Gastrocnemius medialis (tissue), 4 donors: ENCODE results near the gene MAG.

Experiments used
- POLR2A ChIP-seq, 2 donors: fragments of 450-650 bp; IDR thresholded peaks; one replicate each; pipeline ENCODE4 v1.6.1; 2017; ENCODE audit warnings: antibody characterized with exemption in 2 of 2, mild to moderate bottlenecking in 2 of 2, moderate library complexity in 2 of 2
- TF ChIP-seq, protein P1 (sequence below), 5 experiments: fragments of 450-650 bp in 3 of 5; fragments of 200-600 bp in 2 of 5; sonication (generic) in 2 of 5; IDR thresholded peaks in 4 of 5; conservative IDR thresholded peaks in 1 of 5; 1 replicate in 4 of 5; 2 replicates in 1 of 5; pipeline ENCODE4 v1.5.1; 2016 to 2019; ENCODE audit warnings: antibody characterized with exemption in 5 of 5, mild to moderate bottlenecking in 3 of 5, moderate library complexity in 3 of 5

DNA sequence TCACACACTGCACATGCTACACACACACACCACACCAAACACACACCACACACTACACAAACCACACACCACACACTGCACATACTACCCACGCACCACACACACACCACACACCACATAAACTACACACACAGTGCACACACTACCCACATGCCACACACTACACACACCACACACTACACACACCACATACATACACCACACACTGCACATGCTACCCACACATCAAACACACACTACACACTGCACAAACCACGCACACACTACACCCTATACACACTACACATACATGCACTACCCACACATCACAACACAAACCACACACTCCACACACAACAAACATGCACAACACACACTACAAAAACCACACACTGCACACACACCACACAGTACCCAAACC, 6.0 kb downstream of the MAG start:
- TF ChIP-seq, protein P1, sequence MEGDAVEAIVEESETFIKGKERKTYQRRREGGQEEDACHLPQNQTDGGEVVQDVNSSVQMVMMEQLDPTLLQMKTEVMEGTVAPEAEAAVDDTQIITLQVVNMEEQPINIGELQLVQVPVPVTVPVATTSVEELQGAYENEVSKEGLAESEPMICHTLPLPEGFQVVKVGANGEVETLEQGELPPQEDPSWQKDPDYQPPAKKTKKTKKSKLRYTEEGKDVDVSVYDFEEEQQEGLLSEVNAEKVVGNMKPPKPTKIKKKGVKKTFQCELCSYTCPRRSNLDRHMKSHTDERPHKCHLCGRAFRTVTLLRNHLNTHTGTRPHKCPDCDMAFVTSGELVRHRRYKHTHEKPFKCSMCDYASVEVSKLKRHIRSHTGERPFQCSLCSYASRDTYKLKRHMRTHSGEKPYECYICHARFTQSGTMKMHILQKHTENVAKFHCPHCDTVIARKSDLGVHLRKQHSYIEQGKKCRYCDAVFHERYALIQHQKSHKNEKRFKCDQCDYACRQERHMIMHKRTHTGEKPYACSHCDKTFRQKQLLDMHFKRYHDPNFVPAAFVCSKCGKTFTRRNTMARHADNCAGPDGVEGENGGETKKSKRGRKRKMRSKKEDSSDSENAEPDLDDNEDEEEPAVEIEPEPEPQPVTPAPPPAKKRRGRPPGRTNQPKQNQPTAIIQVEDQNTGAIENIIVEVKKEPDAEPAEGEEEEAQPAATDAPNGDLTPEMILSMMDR (IDR thresholded peaks at IDR 0.05 in 4 of 5, conservative IDR thresholded peaks at IDR 0.05 in 1 of 5) = no peak
- no peak for TF ChIP-seq POLR2A (IDR thresholded peaks at IDR 0.05)
